SK-N-SH (cell line): ENCODE results near the gene ZNHIT3. TPM values are rescaled to one million over a fixed set of nuclear protein-coding genes. Genes with fewer than 3 reads are reported as not detected.

Source experiments
- CTCF ChIA-PET: fragments of 300-600, 350-600 bp; formaldehyde crosslinking; extraction: SDS; loops from one replicate; lab custom pipeline; 2021; lab: Yijun Ruan, JAX
- POLR2A ChIA-PET: fragments of 350-600 bp; sonication (Branson Sonifier 250); formaldehyde crosslinking; extraction: SDS; loops from one replicate; lab custom pipeline; 2020; ENCODE audit warnings: antibody characterized with exemption, inconsistent platforms; lab: Yijun Ruan, JAX
- DNase-seq: peaks from one replicate; pipeline ENCODE4 v3.0.0; 2012
- H2AFZ ChIP-seq: fragments of 200-600 bp; sonication (generic); 2 replicates; pipeline ENCODE4 v1.8.1; 2016; ENCODE audit warnings: antibody characterized with exemption, mild to moderate bottlenecking, low read depth
- H3F3A ChIP-seq: fragments of 200-600 bp; sonication (generic); replicated peaks from 2 replicates; pipeline ENCODE3; 2016; ENCODE audit warnings: antibody characterized with exemption, mild to moderate bottlenecking; ENCODE audit not compliant: insufficient read depth
- H3K27ac ChIP-seq, 2 experiments: fragments of 200-500 bp in 1 of 2; fragments of 200-600 bp in 1 of 2; sonication (Bioruptor generic) in 1 of 2; sonication (generic), shearing (Covaris generic) in 1 of 2; 2 replicates each; pipeline versions ENCODE4 v1.5.1 to v1.6.1; 2014 to 2016; ENCODE audit warnings: low read depth in 2 of 2, inconsistent platforms in 1 of 2, low read length in 1 of 2, mild to moderate bottlenecking in 1 of 2, mixed read lengths in 1 of 2
- H3K27me3 ChIP-seq: fragments of 200-600 bp; sonication (generic), shearing (Covaris generic); 2 replicates; pipeline ENCODE4 v1.6.1; 2016; ENCODE audit warnings: mixed run types; ENCODE audit not compliant: insufficient read depth
- H3K36me3 ChIP-seq, 2 experiments: fragments of 200-500 bp in 1 of 2; fragments of 200-600 bp in 1 of 2; sonication (Bioruptor generic) in 1 of 2; sonication (generic) in 1 of 2; replicated peaks in 1 of 2; 2 replicates each; pipeline versions ENCODE3 to v1.5.1; 2014 to 2016; ENCODE audit warnings: low read length in 1 of 2, mild to moderate bottlenecking in 1 of 2; ENCODE audit not compliant: insufficient read depth in 2 of 2, control insufficient read depth in 1 of 2
- H3K4me1 ChIP-seq, 2 experiments: fragments of 200-500 bp in 1 of 2; fragments of 200-600 bp in 1 of 2; sonication (Bioruptor generic) in 1 of 2; sonication (generic), shearing (Covaris generic) in 1 of 2; 2 replicates each; pipeline versions ENCODE4 v1.5.1 to v1.6.1; 2014 to 2016; ENCODE audit warnings: low read depth in 1 of 2, low read length in 1 of 2, mixed run types in 1 of 2; ENCODE audit not compliant: insufficient read depth in 2 of 2, control insufficient read depth in 1 of 2
- H3K4me2 ChIP-seq: fragments of 200-600 bp; sonication (generic), shearing (Covaris generic); 2 replicates; pipeline ENCODE4 v1.6.1; 2017; ENCODE audit warnings: mixed run types
- H3K4me3 ChIP-seq, 2 experiments: fragments of 200-500 bp in 1 of 2; fragments of 200-600 bp in 1 of 2; sonication (Bioruptor generic) in 1 of 2; sonication (generic), shearing (Covaris generic) in 1 of 2; 2 replicates each; pipeline versions ENCODE4 v1.5.1 to v1.8.1; 2014 to 2016; ENCODE audit warnings: low read depth in 2 of 2, inconsistent platforms in 1 of 2, low read length in 1 of 2, mild to moderate bottlenecking in 1 of 2, mixed read lengths in 1 of 2, moderate library complexity in 1 of 2
- H3K79me2 ChIP-seq: fragments of 200-600 bp; sonication (generic); 2 replicates; pipeline ENCODE4 v1.8.1; 2017; ENCODE audit warnings: mild to moderate bottlenecking; ENCODE audit not compliant: insufficient read depth
- H3K9ac ChIP-seq: fragments of 200-600 bp; sonication (generic); 2 replicates; pipeline ENCODE4 v1.6.1; 2017; ENCODE audit warnings: mixed run types
- H3K9me2 ChIP-seq: fragments of 200-600 bp; sonication (generic); 2 replicates; pipeline ENCODE4 v1.6.1; 2017; ENCODE audit warnings: mixed run types
- H3K9me3 ChIP-seq: fragments of 200-600 bp; sonication (generic); 2 replicates; pipeline ENCODE4 v1.6.1; 2017; ENCODE audit warnings: mixed run types, mild to moderate bottlenecking, moderate library complexity
- H4K20me1 ChIP-seq: fragments of 200-600 bp; sonication (generic); 2 replicates; pipeline ENCODE4 v1.6.1; 2017; ENCODE audit warnings: mild to moderate bottlenecking, mixed run types; ENCODE audit not compliant: insufficient read depth
- CTCF ChIP-seq: fragments of 200-600 bp; sonication (generic); IDR thresholded peaks from 2 replicates; pipeline ENCODE4 v1.6.1; 2017; ENCODE audit warnings: antibody characterized with exemption, mild to moderate bottlenecking, moderate library complexity
- ELF1 ChIP-seq: IDR thresholded peaks from 2 replicates; pipeline ENCODE4 v1.4.0; 2012
- FOXJ3 ChIP-seq: sonication (generic); formaldehyde crosslinking; IDR thresholded peaks from 2 replicates; pipeline ENCODE4 v1.5.1; 2020; ENCODE audit warnings: mild to moderate bottlenecking, missing genetic modification reagents
- FOXM1 ChIP-seq: IDR thresholded peaks from 2 replicates; pipeline ENCODE4 v1.4.0; 2012; ENCODE audit warnings: low read depth, mild to moderate bottlenecking
- GABPA ChIP-seq: IDR thresholded peaks from 2 replicates; pipeline ENCODE4 v1.4.0; 2012; ENCODE audit warnings: low read depth, mild to moderate bottlenecking
- GATA2 ChIP-seq: sonication (generic); formaldehyde crosslinking; IDR thresholded peaks from 2 replicates; pipeline ENCODE4 v1.5.0; 2020; ENCODE audit warnings: mild to moderate bottlenecking, missing genetic modification reagents
- IRF3 ChIP-seq: fragments of 150-350 bp; IDR thresholded peaks from 2 replicates; pipeline ENCODE4 v1.6.1; 2016; ENCODE audit warnings: mild to moderate bottlenecking, low read depth, low read length
- JUND ChIP-seq: IDR thresholded peaks from 2 replicates; pipeline ENCODE4 v1.4.0; 2012
- MAX ChIP-seq: IDR thresholded peaks from 2 replicates; pipeline ENCODE4 v1.4.0; 2012; ENCODE audit warnings: low read depth
- MEF2A ChIP-seq: IDR thresholded peaks from 2 replicates; pipeline ENCODE4 v1.4.0; 2012; ENCODE audit warnings: low read depth, borderline replicate concordance
- MXI1 ChIP-seq: IDR thresholded peaks from 2 replicates; pipeline ENCODE4 v1.6.1; 2012; ENCODE audit warnings: mild to moderate bottlenecking, low read depth, low read length, improper control_type of control experiment
- NFIC ChIP-seq: IDR thresholded peaks from 2 replicates; pipeline ENCODE4 v1.4.0; 2012; ENCODE audit warnings: borderline replicate concordance
- NRF1 ChIP-seq: IDR thresholded peaks from 2 replicates; pipeline ENCODE4 v1.6.1; 2012; ENCODE audit warnings: low read depth, mild to moderate bottlenecking, low read length
- REST ChIP-seq: IDR thresholded peaks from 2 replicates; pipeline ENCODE4 v1.6.1; 2012; ENCODE audit warnings: mild to moderate bottlenecking, low read depth, low read length, moderate library complexity
- RFX5 ChIP-seq: IDR thresholded peaks from 2 replicates; pipeline ENCODE4 v1.6.1; 2012; ENCODE audit warnings: mild to moderate bottlenecking, improper control_type of control experiment, low read length
- RXRA ChIP-seq: IDR thresholded peaks from 2 replicates; pipeline ENCODE4 v1.4.0; 2012; ENCODE audit warnings: low read depth, mild to moderate bottlenecking, borderline replicate concordance
- SIN3A ChIP-seq: IDR thresholded peaks from 2 replicates; pipeline ENCODE4 v1.6.1; 2012; ENCODE audit warnings: low read depth, mild to moderate bottlenecking, low read length, moderate library complexity, borderline replicate concordance
- TEAD4 ChIP-seq: IDR thresholded peaks from 2 replicates; pipeline ENCODE4 v1.4.0; 2012; ENCODE audit warnings: mild to moderate bottlenecking, borderline replicate concordance; ENCODE audit not compliant: insufficient read depth
- USF1 ChIP-seq: IDR thresholded peaks from 2 replicates; pipeline ENCODE4 v1.4.0; 2012; ENCODE audit warnings: low read depth, borderline replicate concordance
- YY1 ChIP-seq: IDR thresholded peaks from 2 replicates; pipeline ENCODE4 v1.4.0; 2012; ENCODE audit warnings: low read depth, mild to moderate bottlenecking
- ZBTB33 ChIP-seq: IDR thresholded peaks from 2 replicates; pipeline ENCODE4 v1.4.0; 2012; ENCODE audit warnings: low read depth, borderline replicate concordance
- WGBS: methylation state at CpG from one replicate; pipeline ENCODE4 v1.1.6; 2017; ENCODE audit warnings: low lambda C conversion rate; 5-methylcytosine and 5-hydroxymethylcytosine counted together
- polyA plus RNA-seq, 3 experiments: library from polyadenylated mRNA; depleted of rRNA; stranded (reverse); fragments of >200 nt; gene quantifications; 2 replicates each; pipeline ENCODE4 v1.2.3, GENCODE V29; 2012

The ZNHIT3 gene
- polyA plus RNA-seq, 1 of the 3 experiments (the other 2 are of a cell fraction), result 59.9 TPM

GRCh38 chr17:36544307-36545076, 58.0 kb downstream of the ZNHIT3 start, which contains the start of gene GGNBP2:
GGNBP2 (plus strand) TSS chr17:36544919; CDS start chr17:36545725, 806 bp downstream.
- H3K79me2 ChIP-seq, result peaks cover 77% of the 10 kb centered on the region
- peaks cover 11 to 14% of the 10 kb centered on the region in 2 experiments for H3K36me3 ChIP-seq
- H3K9me2 ChIP-seq, result no peaks in the 10 kb centered on the region
- peaks cover 21% of the 10 kb centered on the region for H3F3A ChIP-seq
- H3K9me3 ChIP-seq, result no peaks in the 10 kb centered on the region
- peaks cover 4 to 9% of the 10 kb centered on the region in 2 experiments; a peak in 2 of 4 replicates for H3K4me1 ChIP-seq
- H4K20me1 ChIP-seq, result peaks cover 36% of the 10 kb centered on the region
- peak within 1 kb of the TSS; percentile 97 for H3K4me2 ChIP-seq
- under 1% methylated on average over 38 of the region's 71 CpGs for WGBS
- peak within 1 kb of the TSS; percentile 97 for H2AFZ ChIP-seq
- peak within 1 kb of the TSS; percentile 100 for H3K9ac ChIP-seq
- peak within 1 kb of the TSS; percentile 81 to 98 for H3K4me3 ChIP-seq
- ChIA-PET CTCF (interaction anchor here (0.8 to 3.0 kb wide), 3 partner anchors 10 to 82 kb away, joined by 3 to 16 read pairs (median 13); partner anchors contain the start of genes MYO19 and PIGW), POLR2A (interaction anchor here (1.0 to 4.8 kb wide), 3 partner anchors 10 to 46 kb away, joined by 3 to 37 read pairs (median 4); partner anchors contain the start of genes MYO19 and PIGW)
- H3K27ac ChIP-seq, result peak within 1 kb of the TSS; percentile 94 to 97
- no peaks in the 10 kb centered on the region for H3K27me3 ChIP-seq
- peak; percentile 97 for DNase-seq
- peak; percentile 96 for TF ChIP-seq ZBTB33
- TF ChIP-seq JUND, result no peak
- TF ChIP-seq CTCF, result no peak
- TF ChIP-seq NFIC, result no peak
- TF ChIP-seq SIN3A, result peak; percentile 82; the same call in 1 of the 2 replicates
- no peak for TF ChIP-seq TEAD4
- no peak for TF ChIP-seq RXRA
- TF ChIP-seq IRF3, result no peak
- peak; percentile 45 for TF ChIP-seq MXI1
- TF ChIP-seq ELF1, result no peak
- no peak for TF ChIP-seq RFX5
- TF ChIP-seq GABPA, result 0 out of 2 replicates have a peak, but pooled peaks have one; percentile 2
- TF ChIP-seq MEF2A, result no peak
- TF ChIP-seq USF1, result no peak
- TF ChIP-seq FOXM1, result no peak
- TF ChIP-seq YY1, result 0 out of 2 replicates have a peak, but pooled peaks have one; percentile 37
- TF ChIP-seq FOXJ3 (CRISPR knock-in tag), result no peak
- TF ChIP-seq GATA2 (CRISPR knock-in tag), result no peak
- TF ChIP-seq NRF1, result no peak
- peak; percentile 36; the same call in 1 of the 2 replicates for TF ChIP-seq MAX
- 0 out of 2 replicates have a peak, but pooled peaks have one; percentile 4 for TF ChIP-seq REST
